ENCODE measurements around the gene SPACDR. TPM values are rescaled to one million over a fixed set of nuclear protein-coding genes. Genes with fewer than 3 reads are reported as not detected.

Gene SPACDR
- total RNA-seq, 2 experiments from 2014 or later: 3.5 to 5.9 TPM

Other genes with a start within 250 kb of the SPACDR start
- 10 to 100 TPM; 86.1 to 86.2 TPM for gene PVRIG, start 244.3 kb downstream of the SPACDR start, total RNA-seq
- gene SPDYE3, start 156.6 kb downstream of the SPACDR start, total RNA-seq: not detected
- gene PILRB, start 106.1 kb downstream of the SPACDR start, total RNA-seq: 10 to 100 TPM; 91.3 to 96.4 TPM
- gene PILRA, start 90.8 kb downstream of the SPACDR start, total RNA-seq: 1 to 10 TPM; 4.1 to 5.1 TPM
- 1 to 10 TPM; 6.2 to 6.5 TPM for gene ZCWPW1, start 35.6 kb downstream of the SPACDR start, total RNA-seq
- gene MEPCE, start 34.4 kb downstream of the SPACDR start, total RNA-seq: 10 to 100 TPM; 48.5 to 49.0 TPM
- gene PPP1R35, start 27.8 kb downstream of the SPACDR start, total RNA-seq: 10 to 100 TPM; 84.4 to 93.6 TPM
- gene TSC22D4, start 15.0 kb upstream of the SPACDR start, total RNA-seq: 100 to 1,000 TPM; 157 to 159 TPM
- gene NYAP1, start 19.7 kb upstream of the SPACDR start, total RNA-seq: under 1 TPM; 0.42 to 0.54 TPM
- gene AGFG2, start 74.9 kb upstream of the SPACDR start, total RNA-seq: 10 to 100 TPM; 51.6 to 54.7 TPM
- gene SAP25, start 109.6 kb upstream of the SPACDR start, total RNA-seq: 10 to 100 TPM; 54.3 to 57.6 TPM
- 100 to 1,000 TPM; 239 to 258 TPM for gene LRCH4, start 121.9 kb upstream of the SPACDR start, total RNA-seq
- 1 to 10 TPM; 1.1 to 1.2 TPM for gene FBXO24, start 122.1 kb upstream of the SPACDR start, total RNA-seq
- 10 to 100 TPM; 14.4 to 16.4 TPM for gene PCOLCE, start 138.1 kb upstream of the SPACDR start, total RNA-seq
- 10 to 100 TPM; 27.4 TPM for gene MOSPD3, start 148.3 kb upstream of the SPACDR start, total RNA-seq
- 10 to 100 TPM in 1 of 2 experiments, 1 to 10 TPM in 1; 9.1 to 11.0 TPM for gene TFR2, start 177.3 kb upstream of the SPACDR start, total RNA-seq
- gene ACTL6B, start 192.2 kb upstream of the SPACDR start, total RNA-seq: not detected
- 100 to 1,000 TPM; 203 to 216 TPM for gene GNB2, start 209.5 kb upstream of the SPACDR start, total RNA-seq
- gene GIGYF1, start 230.0 kb upstream of the SPACDR start, total RNA-seq: 10 to 100 TPM; 71.5 to 75.2 TPM
- 10 to 100 TPM; 29.6 to 32.8 TPM for gene POP7, start 241.9 kb upstream of the SPACDR start, total RNA-seq

Data from activated naive CD8-positive, alpha-beta T cell treated with anti-CD3 and anti-CD28 coated beads, Interleukin-2, amount 10 ng/mL, durations not matched to agents 7 days and 5 days (primary cell).